DOHH2 (cell line): ENCODE data around the gene PCNX4.

ENCODE experiments used
- H3F3A ChIP-seq: fragments of 200-600 bp; sonication (generic), shearing (Covaris generic); 2 replicates; pipeline ENCODE4 v1.6.0; 2016; ENCODE audit warnings: antibody characterized with exemption, mild to moderate bottlenecking; ENCODE audit not compliant: control insufficient read depth, insufficient read depth
- H3K27ac ChIP-seq: fragments of 200-600 bp; sonication (generic); 2 replicates; pipeline ENCODE4 v1.5.1; 2014; ENCODE audit warnings: low read depth, mild to moderate bottlenecking, low read length, moderate library complexity
- H3K27me3 ChIP-seq: fragments of 200-600 bp; sonication (generic); 2 replicates; pipeline ENCODE4 v1.6.1; 2014; ENCODE audit warnings: mild to moderate bottlenecking, low read length, mixed read lengths; ENCODE audit not compliant: control insufficient read depth
- H3K36me3 ChIP-seq: fragments of 200-600 bp; sonication (generic); 2 replicates; pipeline ENCODE4 v1.6.1; 2014; ENCODE audit warnings: mild to moderate bottlenecking, low read length, moderate library complexity, mixed read lengths; ENCODE audit not compliant: control insufficient read depth
- H3K4me1 ChIP-seq: fragments of 200-600 bp; sonication (generic); 2 replicates; pipeline ENCODE4 v1.6.1; 2014; ENCODE audit warnings: mild to moderate bottlenecking, low read length, mixed read lengths; ENCODE audit not compliant: control insufficient read depth
- H3K4me2 ChIP-seq: fragments of 200-600 bp; sonication (generic); 2 replicates; pipeline ENCODE4 v1.6.0; 2014; ENCODE audit warnings: mild to moderate bottlenecking, low read length, moderate library complexity
- H3K4me3 ChIP-seq: fragments of 200-600 bp; sonication (generic); 2 replicates; pipeline ENCODE4 v1.5.1; 2014; ENCODE audit warnings: mild to moderate bottlenecking, low read length, mixed read lengths
- H3K79me2 ChIP-seq: fragments of 200-600 bp; sonication (generic); 2 replicates; pipeline ENCODE4 v1.6.1; 2014; ENCODE audit warnings: mild to moderate bottlenecking, low read length, mixed read lengths; ENCODE audit not compliant: control insufficient read depth
- H3K9me2 ChIP-seq: fragments of 200-600 bp; sonication (generic); replicated peaks from 2 replicates; pipeline ENCODE4 v1.6.1; 2014; ENCODE audit warnings: mild to moderate bottlenecking, low read length, mixed read lengths; ENCODE audit not compliant: control insufficient read depth
- H3K9me3 ChIP-seq: fragments of 200-600 bp; sonication (generic); 2 replicates; pipeline ENCODE4 v1.6.1; 2014; ENCODE audit warnings: antibody characterized with exemption, low read length, mixed read lengths; ENCODE audit not compliant: control insufficient read depth, insufficient read depth
- H4K20me1 ChIP-seq: fragments of 200-600 bp; sonication (generic); 2 replicates; pipeline ENCODE4 v1.6.0; 2014; ENCODE audit warnings: low read depth, mild to moderate bottlenecking, antibody characterized with exemption, low read length, moderate library complexity; ENCODE audit not compliant: control insufficient read depth, insufficient read depth
- CTCF ChIP-seq: fragments of 200-600 bp; sonication (generic); IDR thresholded peaks from one replicate; pipeline ENCODE4 v1.5.1; 2014; ENCODE audit warnings: antibody characterized with exemption, mild to moderate bottlenecking, low read depth, low read length; ENCODE audit not compliant: poor library complexity, severe bottlenecking
- EZH2phosphoT487 ChIP-seq: fragments of 200-600 bp; sonication (generic); IDR thresholded peaks from 2 replicates; pipeline ENCODE4 v1.6.1; 2017; ENCODE audit warnings: borderline replicate concordance, mild to moderate bottlenecking, antibody characterized with exemption, low read length, moderate library complexity, mixed read lengths

PCNX4 gene

GRCh38 chr14:60092526-60092920 is 800 bp downstream of the PCNX4 start:
- Histone ChIP-seq H3K9me3 (no peaks in the 10 kb centered on the region), H3K36me3 (peaks cover 30% of the 10 kb centered on the region), H3K79me2 (peaks cover 61% of the 10 kb centered on the region), H3K9me2 (no peaks in the 10 kb centered on the region), H3K27me3 (no peaks in the 10 kb centered on the region), H3K4me3 (peak overlapping the region; percentile 99), H3K4me1 (peaks cover 32% of the 10 kb centered on the region), H3K4me2 (peak overlapping the region; percentile 68), H3F3A (peaks cover 3% of the 10 kb centered on the region; the same call in 1 of the 2 replicates), H3K27ac (peak overlapping the region; percentile 86), H4K20me1 (no peaks in the 10 kb centered on the region)
- TF ChIP-seq CTCF (no peak), EZH2phosphoT487 (no peak)

DNA sequence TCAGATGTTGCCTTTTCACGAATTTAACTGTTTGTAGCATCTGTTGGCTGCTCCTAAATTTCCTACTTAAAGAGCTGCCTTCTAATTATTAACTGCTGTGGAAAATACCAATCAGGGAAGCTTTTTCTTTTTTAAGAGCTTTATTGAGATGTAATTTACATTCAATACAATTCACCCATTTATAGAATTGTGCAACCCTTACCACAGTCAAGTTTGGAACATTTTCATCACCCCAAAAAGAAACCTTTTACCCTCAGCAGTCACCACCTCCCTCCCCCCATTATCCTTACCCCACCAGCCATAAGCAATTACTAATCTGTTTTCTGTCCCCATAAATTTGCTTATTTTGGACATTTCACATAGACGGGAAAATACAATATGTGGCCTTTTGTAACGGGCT is 1.4 kb downstream of the PCNX4 start:
- H3K36me3 ChIP-seq, result peaks cover 36% of the 10 kb centered on the region
- no peaks in the 10 kb centered on the region for H3K27me3 ChIP-seq
- H3K79me2 ChIP-seq, result peaks cover 67% of the 10 kb centered on the region
- TF ChIP-seq CTCF (no peak), EZH2phosphoT487 (no peak)
- H3F3A ChIP-seq, result peaks cover 3% of the 10 kb centered on the region; the same call in 1 of the 2 replicates
- H4K20me1 ChIP-seq, result no peaks in the 10 kb centered on the region
- no peaks in the 10 kb centered on the region for H3K9me2 ChIP-seq
- peak overlapping the region; percentile 68 for H3K4me2 ChIP-seq
- H3K9me3 ChIP-seq, result no peaks in the 10 kb centered on the region
- peaks cover 32% of the 10 kb centered on the region for H3K4me1 ChIP-seq
- peak overlapping the region; percentile 99 for H3K4me3 ChIP-seq
- peak overlapping the region; percentile 86 for H3K27ac ChIP-seq

GRCh38 chr14:60093606-60094005 is 1.9 kb downstream of the PCNX4 start:
- H3K4me2 ChIP-seq, result peak overlapping the region; percentile 68
- H3K36me3 ChIP-seq, result peaks cover 40% of the 10 kb centered on the region
- H3K4me3 ChIP-seq, result peak overlapping the region; percentile 99
- H4K20me1 ChIP-seq, result no peaks in the 10 kb centered on the region
- no peaks in the 10 kb centered on the region for H3K9me2 ChIP-seq
- H3K79me2 ChIP-seq, result peaks cover 71% of the 10 kb centered on the region
- H3K27me3 ChIP-seq, result no peaks in the 10 kb centered on the region
- H3K4me1 ChIP-seq, result peaks cover 32% of the 10 kb centered on the region
- H3K9me3 ChIP-seq, result no peaks in the 10 kb centered on the region
- peaks cover 3% of the 10 kb centered on the region; the same call in 1 of the 2 replicates for H3F3A ChIP-seq
- no peak for TF ChIP-seq EZH2phosphoT487
- TF ChIP-seq CTCF, result no peak
- H3K27ac ChIP-seq, result no peak overlapping the region
